GM12891 (cell line): Measurements from ENCODE around the gene ZNF467.

Experiments
- DNase-seq: peaks from one replicate; pipeline ENCODE4 v3.0.0; 2011; ENCODE audit warnings: low spot score; ENCODE audit not compliant: insufficient read length
- FAIRE-seq: peaks from 2 replicates; lab custom pipeline; 2011; peaks lifted over from hg19 to GRCh38; lab: Jason Lieb, UNC
- PAX5 ChIP-seq: IDR thresholded peaks from 2 replicates; pipeline ENCODE4 v1.6.1; 2011; ENCODE audit warnings: low read length, moderate library complexity, mild to moderate bottlenecking; ENCODE audit not compliant: insufficient read depth, severe bottlenecking
- POLR2A ChIP-seq: IDR thresholded peaks from 2 replicates; pipeline ENCODE4 v1.6.1; 2011; ENCODE audit warnings: low read depth, low read length, control low read depth
- POLR2AphosphoS5 ChIP-seq: IDR thresholded peaks from 2 replicates; pipeline ENCODE4 v1.6.1; 2011; ENCODE audit warnings: low read depth, low read length, control low read depth
- POU2F2 ChIP-seq: IDR thresholded peaks from 2 replicates; pipeline ENCODE4 v1.6.1; 2011; ENCODE audit warnings: low read depth, mild to moderate bottlenecking, control low read depth, low read length, moderate library complexity
- SPI1 ChIP-seq: IDR thresholded peaks from 2 replicates; pipeline ENCODE4 v1.6.1; 2011; ENCODE audit warnings: low read depth, low read length, control low read depth
- TAF1 ChIP-seq: IDR thresholded peaks from 2 replicates; pipeline ENCODE4 v1.6.1; 2011; ENCODE audit warnings: low read depth, low read length, control low read depth

Gene ZNF467

GRCh38 chr7:149759093-149759860 is 14.1 kb downstream of the ZNF467 start:
- no peak for FAIRE-seq
- no peak for DNase-seq

GRCh38 chr7:149753375-149754233 is 19.8 kb downstream of the ZNF467 start:
- TF ChIP-seq POLR2A, result no peak
- TF ChIP-seq POLR2AphosphoS5, result no peak
- no peak for TF ChIP-seq PAX5
- no peak for TF ChIP-seq POU2F2
- TF ChIP-seq TAF1, result no peak
- no peak for TF ChIP-seq SPI1
- FAIRE-seq (no peak), DNase-seq (no peak)

More at GRCh38 chr7:149759093-149759860, 14.1 kb downstream of the ZNF467 start:
- TF ChIP-seq TAF1 (no peak), POLR2AphosphoS5 (no peak), PAX5 (no peak), POLR2A (no peak), SPI1 (no peak), POU2F2 (no peak)

GRCh38 chr7:149752646-149753045 is 20.7 kb downstream of the ZNF467 start:
- DNase-seq (no peak), FAIRE-seq (no peak)
- TF ChIP-seq PAX5 (no peak), POLR2A (no peak), POU2F2 (no peak), TAF1 (no peak), SPI1 (no peak)

GRCh38 chr7:149751043-149751775 is 22.2 kb downstream of the ZNF467 start:
- no peak for DNase-seq
- TF ChIP-seq POLR2A (no peak), POU2F2 (no peak), POLR2AphosphoS5 (no peak), SPI1 (no peak), PAX5 (no peak), TAF1 (no peak)
- no peak for FAIRE-seq

- FAIRE-seq, result no peak
- no peak for DNase-seq
- no peak for TF ChIP-seq POU2F2
- TF ChIP-seq PAX5, result no peak
- TF ChIP-seq POLR2AphosphoS5, result no peak
- no peak for TF ChIP-seq POLR2A
- no peak for TF ChIP-seq SPI1
- no peak for TF ChIP-seq TAF1
These were observed 23.1 kb downstream of the ZNF467 start for GRCh38 chr7:149750122-149750845.

GRCh38 chr7:149748076-149748874 is 25.1 kb downstream of the ZNF467 start:
- DNase-seq (no peak), FAIRE-seq (no peak)
- TF ChIP-seq POU2F2, result no peak
- no peak for TF ChIP-seq POLR2AphosphoS5
- no peak for TF ChIP-seq POLR2A
- no peak for TF ChIP-seq PAX5
- no peak for TF ChIP-seq SPI1
- no peak for TF ChIP-seq TAF1

- FAIRE-seq, result no peak
- DNase-seq, result no peak
- TF ChIP-seq POLR2AphosphoS5, result no peak
- no peak for TF ChIP-seq TAF1
- TF ChIP-seq SPI1, result no peak
- TF ChIP-seq POLR2A, result no peak
- TF ChIP-seq POU2F2, result no peak
- TF ChIP-seq PAX5, result no peak
These were observed 29.7 kb downstream of the ZNF467 start for GRCh38 chr7:149743476-149744255.
